ENCODE data around the gene SGIP1.
A peak's percentile ranks its signal among the peaks of the same experiment; 100 is the strongest.
"Not testable (repeated sequence)": the region's sequence is repeated elsewhere in the genome, so short reads cannot be mapped to it uniquely, and the experiment has no call there.

SGIP1 gene

GRCh38 chr1:66711420-66711819, 177.5 kb downstream of the SGIP1 start:
- Mint-ChIP-seq H3K27me3 (ENCODE audit: low read depth) (no peaks in the 10 kb centered on the region), H3K4me3 (no peak overlapping the region), H3K9me3 (no peaks in the 10 kb centered on the region), H3K4me1 (no peaks in the 10 kb centered on the region), H3K36me3 (ENCODE audit: low read depth) (no peaks in the 10 kb centered on the region), H3K27ac (peak overlapping the region in 1 of 3 experiments; percentile 1)
- TF ChIP-seq CTCF (IDR thresholded peaks at IDR 0.05; ENCODE audit: unreplicated experiment in 3 of 3), result peak; percentile 16 to 35 (median 20)

GRCh38 chr1:66712839-66713238, 178.9 kb downstream of the SGIP1 start:
- Mint-ChIP-seq H3K4me3 (no peak overlapping the region), H3K9me3 (no peaks in the 10 kb centered on the region), H3K4me1 (no peaks in the 10 kb centered on the region), H3K27ac (no peak overlapping the region), H3K36me3 (ENCODE audit: low read depth) (no peaks in the 10 kb centered on the region), H3K27me3 (ENCODE audit: low read depth) (no peaks in the 10 kb centered on the region)
- TF ChIP-seq CTCF (IDR thresholded peaks at IDR 0.05; ENCODE audit: unreplicated experiment in 3 of 3), result no peak

DNA sequence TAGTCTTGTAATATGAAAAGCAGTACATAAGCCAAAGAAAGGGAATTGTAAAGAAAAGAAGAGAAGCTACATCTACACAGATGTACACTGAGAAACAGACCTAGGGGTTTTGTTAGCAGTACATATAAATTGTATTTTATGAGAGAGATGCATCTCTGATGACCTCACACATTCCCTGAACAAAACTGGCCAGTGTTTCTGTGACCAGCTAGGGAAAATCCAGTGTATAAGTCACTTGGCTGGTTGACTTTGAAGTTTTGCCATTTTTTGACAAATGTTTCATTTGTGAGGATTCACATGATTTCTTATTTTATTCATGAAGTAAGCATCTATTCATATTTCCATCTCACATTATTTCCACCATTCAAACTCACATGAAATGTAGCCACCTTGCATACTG, 190.0 kb downstream of the SGIP1 start:
- peaks cover 4% of the 10 kb centered on the region for H3K36me3 Mint-ChIP-seq (ENCODE audit: low read depth)
- H3K4me3 Mint-ChIP-seq, result no peak overlapping the region
- peak overlapping the region in 1 of 3 experiments; percentile 56 for H3K27ac Mint-ChIP-seq

DNA sequence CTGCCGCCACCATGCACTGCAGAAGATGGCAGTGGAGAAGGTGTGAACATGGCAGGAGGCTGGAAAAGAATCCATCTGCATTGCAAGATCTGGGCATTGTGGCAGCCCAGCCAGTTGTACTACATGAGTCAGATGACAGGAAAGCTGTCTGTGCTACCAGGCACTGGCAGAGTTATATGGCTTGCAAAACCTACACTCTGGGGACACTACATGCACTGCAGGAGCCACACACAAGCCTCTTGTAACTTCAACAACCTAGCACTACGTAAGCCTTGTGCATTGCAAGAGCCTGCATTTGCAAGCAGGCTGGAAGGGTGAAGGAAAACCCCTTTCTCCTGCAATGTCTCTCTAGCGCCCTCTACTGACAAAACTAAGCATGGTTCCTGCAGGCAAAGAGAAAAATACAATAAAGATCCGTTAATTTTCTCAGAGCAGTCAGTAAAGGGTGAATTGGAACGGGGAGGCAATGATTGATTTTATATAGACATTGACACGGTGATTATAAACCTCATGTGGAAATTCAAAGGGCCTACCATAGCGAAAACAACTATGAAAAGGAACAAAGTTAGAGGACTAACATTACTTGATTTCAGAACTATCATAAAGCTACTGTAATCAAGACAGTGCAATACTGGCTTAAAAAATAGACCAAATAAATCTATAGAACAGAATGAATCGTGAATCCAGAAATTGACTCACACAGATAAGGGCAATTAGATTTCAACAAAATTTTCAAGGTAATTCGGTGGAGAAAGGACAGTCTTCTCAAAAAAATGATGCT, 192.1 kb downstream of the SGIP1 start:
- Mint-ChIP-seq H3K36me3 (ENCODE audit: low read depth) (peaks cover 4% of the 10 kb centered on the region), H3K27me3 (ENCODE audit: low read depth) (peaks cover 11% of the 10 kb centered on the region), H3K4me3 (no peak overlapping the region), H3K9me3 (no peaks in the 10 kb centered on the region), H3K4me1 (peaks cover 5% of the 10 kb centered on the region), H3K27ac (peak overlapping the region in 2 of 3 experiments; percentile 73)
- peak; percentile 90 to 95 (median 94) for TF ChIP-seq CTCF (IDR thresholded peaks at IDR 0.05; ENCODE audit: unreplicated experiment in 3 of 3)

More for the DNA sequence above, 190.0 kb downstream of the SGIP1 start:
- peaks cover 7% of the 10 kb centered on the region for H3K27me3 Mint-ChIP-seq (ENCODE audit: low read depth)
- TF ChIP-seq CTCF (IDR thresholded peaks at IDR 0.05; ENCODE audit: unreplicated experiment in 3 of 3), result no peak
- no peaks in the 10 kb centered on the region for H3K9me3 Mint-ChIP-seq
- H3K4me1 Mint-ChIP-seq, result peaks cover 5% of the 10 kb centered on the region

GRCh38 chr1:66728021-66728420, 194.1 kb downstream of the SGIP1 start:
- no peaks in the 10 kb centered on the region for H3K36me3 Mint-ChIP-seq (ENCODE audit: low read depth)
- H3K27ac Mint-ChIP-seq, result no peak overlapping the region
- no peaks in the 10 kb centered on the region for H3K9me3 Mint-ChIP-seq
- peaks cover 11% of the 10 kb centered on the region for H3K27me3 Mint-ChIP-seq (ENCODE audit: low read depth)
- peaks cover 5% of the 10 kb centered on the region for H3K4me1 Mint-ChIP-seq
- TF ChIP-seq CTCF (IDR thresholded peaks at IDR 0.05; ENCODE audit: unreplicated experiment in 3 of 3), result no peak
- H3K4me3 Mint-ChIP-seq, result no peak overlapping the region

- H3K27ac Mint-ChIP-seq; H3K9me3 Mint-ChIP-seq; H3K4me3 Mint-ChIP-seq; H3K36me3 Mint-ChIP-seq (ENCODE audit: low read depth); H3K4me1 Mint-ChIP-seq: not testable (repeated sequence)
- peaks cover 11% of the 10 kb centered on the region for H3K27me3 Mint-ChIP-seq (ENCODE audit: low read depth)
Measured at GRCh38 chr1:66728716-66729115, 194.8 kb downstream of the SGIP1 start.
